Activated CD8-positive, alpha-beta memory T cell treated with anti-CD3 and anti-CD28 coated beads for 24 hours (primary cell): ENCODE measurements around the gene DCAF15.

Experiments
- DNase-seq: peaks from one replicate; pipeline ENCODE4 v3.0.0-alpha.2; 2020

Gene DCAF15

DNA sequence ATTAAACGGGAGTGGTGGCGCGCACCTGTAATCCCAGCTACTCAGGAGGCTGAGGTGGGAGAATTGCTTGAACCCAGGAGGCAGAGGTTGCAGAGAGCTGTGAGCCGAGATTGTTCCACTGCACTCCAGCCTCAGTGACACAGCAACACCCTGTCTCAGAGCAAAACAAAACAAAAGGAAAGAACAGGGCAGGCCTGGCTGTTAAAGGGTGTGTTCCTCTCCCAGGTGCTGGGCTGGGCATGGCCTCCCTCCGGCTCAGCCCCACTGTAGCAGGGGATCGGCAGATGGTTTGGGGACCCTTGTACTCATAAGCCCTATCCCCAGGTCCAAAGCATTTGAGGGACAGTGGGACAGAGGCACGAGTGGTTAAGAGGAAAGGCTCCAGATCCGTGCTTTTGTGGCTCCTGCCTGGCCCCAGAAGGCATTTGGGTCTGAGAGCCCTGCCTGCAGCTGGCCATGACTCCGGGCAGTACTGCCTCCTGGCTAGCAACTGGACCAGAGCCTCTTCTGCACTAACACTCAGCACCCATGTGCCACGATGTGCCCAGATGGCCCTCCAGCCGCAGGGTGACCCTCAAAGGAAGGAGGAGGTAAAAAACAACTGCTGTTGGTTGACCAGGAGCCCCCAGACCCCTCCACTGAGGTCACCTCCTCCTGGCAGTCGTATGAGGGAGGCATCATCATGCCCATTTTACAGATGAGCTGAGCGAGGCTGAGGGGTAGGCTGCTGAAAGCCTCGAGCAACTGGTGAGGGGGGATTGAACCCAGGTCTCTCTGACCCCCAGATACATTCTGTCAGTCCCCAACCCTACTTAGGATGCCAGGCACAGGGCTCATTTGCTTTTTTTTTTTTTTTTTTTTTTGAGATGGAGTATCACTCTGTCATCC, 43.8 kb downstream of the DCAF15 start:
- no peak for DNase-seq

DNA sequence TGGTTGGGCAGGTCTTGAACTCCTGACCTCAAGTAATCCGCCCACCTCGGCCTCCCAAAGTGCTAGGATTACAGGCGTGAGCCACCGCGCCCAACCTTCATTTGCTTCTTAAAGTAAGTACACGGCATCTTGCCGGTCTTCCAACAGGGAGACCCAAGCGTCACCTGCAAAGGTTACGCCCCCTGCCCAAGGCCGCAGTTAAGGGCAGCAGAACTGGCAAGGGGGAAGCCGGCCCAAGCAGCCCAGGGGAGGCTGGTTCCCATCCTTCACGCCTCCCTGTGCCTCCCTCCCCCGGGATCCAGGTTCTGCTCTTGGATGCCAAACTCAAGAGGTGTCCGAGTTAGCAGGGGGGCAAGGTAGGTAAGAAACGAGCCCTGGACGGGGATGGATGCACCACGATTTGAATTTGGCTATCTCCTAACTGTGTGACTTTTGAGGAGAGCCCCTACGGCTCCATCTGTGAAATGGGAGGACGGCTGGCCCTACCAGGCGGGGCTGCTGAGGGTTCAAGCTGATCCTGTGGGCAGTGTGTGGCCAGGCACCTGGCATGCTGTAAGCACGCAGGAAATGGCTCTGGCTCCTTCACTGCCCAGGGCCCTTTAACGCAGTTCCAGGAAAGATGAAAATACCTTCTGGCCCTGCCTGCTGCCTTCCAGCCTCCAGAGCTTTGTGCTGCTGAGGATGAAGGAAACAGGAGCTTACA, 44.8 kb downstream of the DCAF15 start:
- no peak for DNase-seq

DNA sequence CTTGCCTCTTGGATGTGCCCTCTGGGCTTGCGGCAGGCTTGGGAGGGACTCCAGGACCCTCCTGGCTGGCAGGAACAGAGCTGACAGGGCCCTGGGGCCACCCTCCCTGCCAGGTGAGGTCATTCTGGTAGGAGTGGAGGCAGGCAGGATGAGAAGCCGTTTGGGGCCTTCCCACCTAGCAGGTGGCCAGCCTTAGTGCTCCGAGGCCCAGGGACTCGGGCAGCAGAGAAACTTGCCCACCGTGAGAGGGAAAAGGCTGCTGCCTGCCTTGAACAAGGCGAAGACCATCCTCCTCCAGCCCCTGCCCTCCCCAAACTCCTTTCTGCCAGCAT, 45.3 kb downstream of the DCAF15 start:
- no peak for DNase-seq

DNA sequence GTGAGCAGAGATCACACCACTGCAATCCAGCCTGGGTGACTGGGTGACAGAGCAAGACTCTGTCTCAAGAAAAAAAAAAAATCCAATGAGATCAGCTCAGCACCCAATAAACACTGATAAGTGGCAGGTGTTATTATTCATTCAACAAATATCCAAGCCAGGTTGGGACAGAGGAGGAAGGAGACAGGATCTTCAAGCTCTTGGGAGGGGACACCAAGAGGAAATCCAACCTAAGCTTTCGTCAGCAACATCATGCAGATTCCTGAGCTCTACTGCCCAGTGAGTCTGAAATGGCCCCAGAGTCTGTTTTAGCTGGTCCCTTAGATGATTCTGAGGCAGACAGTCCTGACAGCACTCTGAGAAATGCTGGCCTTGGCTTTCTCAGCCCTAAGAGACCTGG, 46.1 kb downstream of the DCAF15 start:
- no peak for DNase-seq

DNA sequence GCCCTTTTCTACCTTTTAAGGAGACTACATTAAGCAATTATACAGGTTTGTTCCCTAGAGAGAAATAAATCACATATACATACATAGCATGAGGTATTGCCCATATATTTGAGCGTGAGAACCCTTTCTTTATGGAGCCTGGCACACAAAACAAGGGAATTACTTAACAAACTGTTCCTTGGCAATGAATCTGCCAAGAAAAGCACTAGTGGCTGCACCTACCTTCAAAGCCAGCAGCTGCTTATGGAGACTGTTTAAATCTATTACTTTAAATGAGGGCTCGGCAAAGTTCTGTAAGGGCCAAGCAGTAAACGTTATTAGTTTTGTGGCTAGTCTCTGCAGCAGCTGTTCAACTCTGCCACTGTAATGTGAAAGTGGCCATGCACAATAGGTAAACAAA, 46.8 kb downstream of the DCAF15 start:
- no peak for DNase-seq

DNA sequence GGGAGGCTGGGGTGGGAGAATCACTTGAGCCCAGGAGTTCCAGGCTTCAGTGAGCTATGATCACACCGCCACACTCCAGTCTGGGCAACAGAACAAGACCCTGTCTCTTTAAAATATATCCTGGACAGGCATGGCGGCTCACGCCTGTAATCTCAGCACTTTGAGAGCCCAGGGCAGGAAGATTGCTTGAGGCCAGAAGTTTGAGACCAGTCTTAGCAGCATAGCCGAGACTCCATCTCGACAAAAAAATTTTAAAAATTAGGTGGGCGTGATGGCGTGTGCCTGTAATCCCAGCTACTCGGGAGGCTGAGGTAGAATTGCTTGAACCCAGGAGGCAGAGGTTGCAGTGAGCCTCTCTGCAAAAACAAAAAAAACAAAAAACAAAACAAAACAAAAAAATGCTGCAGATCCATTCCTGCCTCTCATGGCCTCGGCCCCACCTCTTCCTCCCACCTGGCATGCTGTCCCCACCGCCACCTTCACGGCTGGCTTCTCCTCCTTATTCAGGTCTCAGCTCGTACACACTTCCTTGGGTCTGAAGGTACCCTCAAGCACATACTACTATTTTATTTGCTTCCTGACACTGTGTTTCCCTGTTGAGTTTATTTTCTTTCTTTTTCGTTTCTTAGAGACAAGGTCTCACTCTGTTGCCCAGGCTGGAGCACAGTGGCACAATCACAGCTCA, 48.5 kb downstream of the DCAF15 start:
- DNase-seq: no peak

DNA sequence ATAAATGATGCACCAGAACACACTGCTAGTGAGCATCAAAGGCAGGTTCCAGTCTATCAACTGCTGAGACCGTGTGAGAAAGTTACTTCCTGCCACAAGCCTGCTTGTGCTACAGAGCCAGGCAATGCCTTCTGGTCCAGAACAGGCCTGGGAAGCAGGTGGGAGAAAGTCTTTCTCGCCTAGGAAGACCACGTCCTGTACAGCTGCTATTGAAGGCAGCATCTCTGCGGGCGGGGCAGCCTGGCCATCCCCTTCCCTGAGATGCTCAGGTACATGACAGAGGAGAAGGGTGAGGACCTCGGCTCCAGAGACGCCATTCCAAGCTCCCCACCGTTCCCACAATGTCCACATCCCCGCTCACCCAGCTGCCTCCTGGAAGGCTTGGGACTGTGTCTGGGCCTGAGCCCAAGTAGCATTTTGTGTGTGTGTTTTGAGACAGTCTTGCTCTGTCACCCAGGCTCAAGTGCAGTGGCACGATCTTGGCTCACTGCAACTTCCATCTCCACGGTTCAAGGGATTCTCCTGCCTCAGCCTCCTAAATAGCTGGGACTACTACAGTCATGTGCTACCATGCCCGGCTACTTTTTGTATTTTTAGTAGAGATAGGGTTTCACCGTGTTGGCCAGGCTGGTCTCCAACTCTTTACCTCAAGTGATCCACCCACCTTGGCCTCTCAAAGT, 50.4 kb downstream of the DCAF15 start:
- peak; percentile 69 for DNase-seq

DNA sequence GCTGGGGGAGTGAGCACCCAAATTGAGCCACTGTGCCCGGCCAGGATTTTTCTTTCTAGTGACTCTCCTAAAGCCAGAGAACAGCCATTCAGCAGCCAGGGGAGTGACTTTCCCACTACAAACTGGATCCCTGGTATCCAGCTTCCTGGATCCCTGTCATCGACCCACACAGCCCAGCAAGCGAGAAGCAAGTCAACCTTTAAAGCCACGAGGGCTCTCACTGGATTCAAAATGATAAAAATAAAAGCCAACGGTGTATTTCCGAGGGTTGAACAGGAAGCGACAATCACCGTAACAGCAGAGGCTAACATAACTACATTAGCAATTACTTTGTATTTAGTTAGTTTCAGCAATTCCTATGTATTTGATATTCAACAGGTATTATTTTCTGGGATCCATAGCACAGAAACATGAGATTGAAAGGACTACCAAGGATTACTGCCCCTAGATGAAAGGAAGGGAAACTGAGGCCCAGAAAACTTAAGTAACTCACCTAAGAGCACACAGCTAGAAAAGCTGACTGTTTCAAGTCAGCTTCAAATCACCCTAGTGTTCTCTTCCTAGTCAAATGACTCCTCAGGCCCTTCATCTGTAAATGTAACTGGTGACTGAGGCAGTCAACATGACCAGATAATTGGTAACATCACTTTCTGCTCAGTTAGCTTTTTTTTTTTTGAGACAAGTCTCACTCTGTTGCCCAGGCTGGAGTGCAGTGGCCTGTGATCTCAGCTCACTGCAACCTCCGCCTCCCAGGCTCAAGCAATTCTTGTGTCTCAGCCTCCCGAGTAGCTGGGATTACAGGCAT, 51.1 kb downstream of the DCAF15 start:
- no peak for DNase-seq

DNA sequence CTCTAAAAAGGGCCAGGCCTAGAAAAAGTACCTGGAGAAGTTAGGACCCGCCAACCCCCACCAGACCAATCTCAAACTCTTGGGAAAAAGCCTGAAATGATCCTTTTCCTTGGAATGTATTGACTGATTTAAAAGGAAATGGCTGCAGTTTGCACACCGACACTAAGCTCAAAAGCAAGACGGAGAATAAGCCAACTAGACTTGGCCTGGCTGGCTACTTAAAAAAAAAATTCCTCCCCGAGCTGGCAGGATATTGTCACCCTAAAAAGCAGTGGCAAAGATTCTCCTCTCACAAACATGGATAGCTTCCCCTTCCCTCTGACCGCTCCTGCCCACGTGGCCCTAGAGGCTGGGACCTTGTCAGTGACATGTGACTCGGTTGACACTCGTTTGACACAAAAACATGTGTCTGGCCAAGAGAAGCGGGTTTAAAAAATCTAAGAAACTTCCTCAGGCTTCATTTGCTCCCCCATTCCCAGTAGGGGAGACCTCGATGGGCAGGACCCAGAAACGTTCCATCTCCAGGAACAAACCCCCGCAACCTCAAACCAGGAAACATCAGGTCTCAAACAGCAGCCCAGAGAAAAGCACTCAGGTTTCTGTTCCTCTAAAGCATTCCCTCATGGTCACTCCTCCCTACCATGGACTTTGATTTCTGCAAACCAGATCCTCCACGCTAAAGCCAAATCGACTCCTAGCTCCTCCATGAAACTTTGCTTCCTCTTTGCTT, 52.5 kb downstream of the DCAF15 start:
- DNase-seq: no peak

DNA sequence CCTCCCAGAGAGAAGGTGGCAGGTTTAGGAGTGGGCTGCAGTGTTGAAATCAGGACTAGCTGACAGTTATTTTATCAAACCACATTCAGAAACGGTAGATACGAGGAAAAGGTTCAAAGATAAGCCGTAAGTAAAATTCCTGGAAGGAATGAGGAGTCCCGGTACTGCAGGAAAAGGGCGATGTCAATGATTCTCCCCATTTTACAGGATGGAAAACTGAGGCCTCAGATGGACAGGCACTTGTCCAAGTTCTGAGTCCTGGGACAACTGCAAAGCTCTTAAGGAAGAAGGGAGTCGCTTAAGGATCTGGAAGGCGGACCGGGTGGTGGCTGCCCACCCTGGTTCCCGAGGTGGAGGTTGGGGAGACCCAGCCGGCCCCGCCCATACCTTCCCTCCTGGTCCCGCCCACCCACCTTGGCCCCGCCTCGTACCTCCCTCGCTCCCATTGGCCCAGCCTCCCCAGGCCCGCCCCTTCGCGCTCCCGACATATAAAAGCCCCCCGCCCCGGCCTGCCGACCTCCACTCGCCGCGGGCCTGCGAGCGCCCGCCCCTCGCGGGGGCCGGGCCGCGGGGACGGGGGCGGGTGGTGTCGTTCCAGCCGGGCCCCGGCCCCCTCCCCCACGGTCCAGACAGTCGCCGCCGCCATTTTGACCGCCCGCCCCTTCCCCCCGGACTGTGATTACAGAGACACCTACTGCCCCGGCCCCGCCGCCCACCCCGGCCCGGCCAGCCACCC, 53.2 kb downstream of the DCAF15 start:
- peak; percentile 94 for DNase-seq

DNA sequence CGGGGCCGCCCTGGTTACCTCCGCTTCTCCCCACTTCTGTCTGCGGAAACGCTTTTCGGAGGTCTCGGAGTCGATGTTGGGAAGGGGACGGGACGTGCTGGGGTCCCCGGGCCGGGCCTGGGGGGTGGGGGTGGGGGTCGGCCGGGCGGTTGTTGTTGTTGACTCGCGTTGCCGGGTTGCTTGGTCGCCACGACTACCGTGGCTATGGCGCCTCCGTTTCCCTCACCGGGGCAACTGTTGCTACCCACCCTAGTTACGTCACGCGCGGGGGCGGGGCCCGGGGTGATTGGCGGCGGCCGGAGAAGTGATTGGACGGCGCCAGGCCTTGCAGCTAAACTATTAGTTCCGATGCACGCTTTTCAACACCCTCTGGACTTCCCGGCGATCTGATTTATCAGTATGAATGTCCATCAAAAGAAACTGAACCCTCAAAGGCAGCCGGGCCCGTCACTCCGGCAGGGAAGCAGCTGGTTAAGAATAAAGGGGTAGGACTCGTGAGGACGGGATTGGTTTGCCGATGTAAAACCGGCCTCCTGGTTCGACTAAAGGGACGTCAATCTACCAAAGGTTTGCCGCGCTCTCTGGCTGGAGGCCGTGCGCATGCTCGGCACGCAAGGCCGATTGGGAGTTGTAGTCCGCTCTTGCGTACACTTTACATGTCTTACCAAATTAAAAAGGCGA, 53.9 kb downstream of the DCAF15 start, which contains the start of gene RFX1:
Gene RFX1, minus strand, starts transcription at position 236 of the 681 bp plus-strand sequence. CDS start 12,477 bp downstream, outside the sequence.
- peak; percentile 100 for DNase-seq

DNA sequence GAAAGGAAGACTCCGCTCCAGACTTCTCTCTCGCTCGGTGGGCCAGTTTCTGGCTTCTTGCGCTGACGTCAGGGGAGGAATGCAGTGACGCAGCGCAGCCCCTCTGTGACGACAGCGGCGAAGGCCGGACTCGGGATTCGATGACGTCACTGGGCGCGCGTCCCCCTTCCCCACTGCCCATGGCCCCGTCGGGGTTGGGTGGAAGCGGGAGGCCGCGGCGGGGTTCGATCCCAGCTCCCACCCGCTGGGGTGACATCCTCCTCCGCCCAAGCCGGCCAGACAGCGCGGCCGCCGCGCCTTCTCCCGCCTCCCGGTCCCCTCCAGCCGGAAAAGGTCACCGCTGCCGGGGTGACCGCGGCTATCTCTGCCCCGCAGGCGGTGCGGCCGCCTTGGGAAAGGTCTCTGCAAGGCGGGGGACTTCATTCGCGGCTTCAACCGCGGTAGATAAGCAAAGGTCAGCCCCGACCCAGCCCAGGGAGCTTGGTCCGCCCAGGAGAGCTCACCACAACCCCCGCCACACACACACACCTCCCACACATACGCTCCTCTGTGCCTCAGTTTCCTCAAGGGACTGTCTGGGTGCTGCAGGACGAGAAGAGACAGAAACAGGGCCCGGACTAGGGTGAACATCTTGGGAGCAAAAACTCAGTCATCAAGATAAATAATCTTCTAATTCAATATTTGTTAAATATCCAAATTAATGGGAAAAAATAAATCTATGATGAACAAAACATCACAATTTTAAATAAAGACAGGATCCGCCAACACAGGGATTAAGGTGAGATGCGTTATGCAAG, 54.7 kb downstream of the DCAF15 start:
- DNase-seq: peak; percentile 95
